ENCODE measurements around the gene STEAP2. TPM values are rescaled to one million over a fixed set of nuclear protein-coding genes. Genes with fewer than 3 reads are reported as not detected.
A peak's percentile ranks its signal among the peaks of the same experiment; 100 is the strongest.

Gene STEAP2
- total RNA-seq, 1 donor from 2014 or later, result 11.5 TPM

DNA sequence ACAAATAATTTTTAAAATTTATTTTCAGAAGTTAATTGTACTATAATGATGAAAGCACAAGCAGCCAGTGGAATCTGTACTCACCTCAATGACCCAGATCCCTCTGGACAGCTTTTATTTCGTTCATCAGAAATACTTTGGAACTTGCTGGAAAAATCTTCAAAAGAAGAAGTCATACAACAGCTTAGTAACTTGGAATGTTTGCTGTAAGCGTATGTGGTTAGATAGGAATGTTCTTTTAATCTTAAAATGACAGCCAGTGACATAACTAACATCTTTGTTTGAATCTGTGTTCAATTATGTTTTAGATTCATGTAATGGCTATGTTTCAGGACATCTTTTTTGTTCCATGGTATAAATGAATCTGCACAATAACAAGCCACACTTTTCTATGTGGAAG is 60.2 kb downstream of the STEAP2 start:
- ATAC-seq (no peak), DNase-seq (no peak)
- Histone ChIP-seq H3K27me3 (no peaks in the 10 kb centered on the region), H3K9me3 (no peaks in the 10 kb centered on the region), H3K36me3 (no peaks in the 10 kb centered on the region), H3K4me1 (peaks cover 4% of the 10 kb centered on the region), H3K4me3 (no peak overlapping the region), H3K27ac (no peak overlapping the region)
- TF ChIP-seq, protein P1, sequence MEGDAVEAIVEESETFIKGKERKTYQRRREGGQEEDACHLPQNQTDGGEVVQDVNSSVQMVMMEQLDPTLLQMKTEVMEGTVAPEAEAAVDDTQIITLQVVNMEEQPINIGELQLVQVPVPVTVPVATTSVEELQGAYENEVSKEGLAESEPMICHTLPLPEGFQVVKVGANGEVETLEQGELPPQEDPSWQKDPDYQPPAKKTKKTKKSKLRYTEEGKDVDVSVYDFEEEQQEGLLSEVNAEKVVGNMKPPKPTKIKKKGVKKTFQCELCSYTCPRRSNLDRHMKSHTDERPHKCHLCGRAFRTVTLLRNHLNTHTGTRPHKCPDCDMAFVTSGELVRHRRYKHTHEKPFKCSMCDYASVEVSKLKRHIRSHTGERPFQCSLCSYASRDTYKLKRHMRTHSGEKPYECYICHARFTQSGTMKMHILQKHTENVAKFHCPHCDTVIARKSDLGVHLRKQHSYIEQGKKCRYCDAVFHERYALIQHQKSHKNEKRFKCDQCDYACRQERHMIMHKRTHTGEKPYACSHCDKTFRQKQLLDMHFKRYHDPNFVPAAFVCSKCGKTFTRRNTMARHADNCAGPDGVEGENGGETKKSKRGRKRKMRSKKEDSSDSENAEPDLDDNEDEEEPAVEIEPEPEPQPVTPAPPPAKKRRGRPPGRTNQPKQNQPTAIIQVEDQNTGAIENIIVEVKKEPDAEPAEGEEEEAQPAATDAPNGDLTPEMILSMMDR (IDR thresholded peaks at IDR 0.05), result no peak
- intact Hi-C loops (cut with DNase I), result no loop called here

DNA sequence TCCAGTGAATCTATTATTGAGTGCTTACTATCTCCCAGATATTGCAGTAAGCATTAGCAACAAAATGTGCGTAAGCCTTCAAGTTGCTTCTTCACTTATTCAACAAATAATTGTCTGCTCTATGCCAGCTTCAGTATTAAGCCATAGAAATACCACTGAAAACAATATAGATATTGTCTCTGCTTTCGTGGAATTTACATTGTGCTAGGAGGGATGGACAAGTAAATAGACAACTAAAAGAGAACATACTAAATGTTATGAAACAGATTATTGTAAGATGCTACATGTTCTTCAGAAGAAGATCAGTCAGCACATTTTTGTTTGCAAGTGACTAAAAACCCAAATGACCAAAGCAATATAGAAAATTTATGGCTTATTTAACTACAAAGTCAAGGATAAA is 60.7 kb downstream of the STEAP2 start:
- intact Hi-C loops (cut with DNase I), result no loop called here
- TF ChIP-seq, protein P1 (IDR thresholded peaks at IDR 0.05), result no peak

DNA sequence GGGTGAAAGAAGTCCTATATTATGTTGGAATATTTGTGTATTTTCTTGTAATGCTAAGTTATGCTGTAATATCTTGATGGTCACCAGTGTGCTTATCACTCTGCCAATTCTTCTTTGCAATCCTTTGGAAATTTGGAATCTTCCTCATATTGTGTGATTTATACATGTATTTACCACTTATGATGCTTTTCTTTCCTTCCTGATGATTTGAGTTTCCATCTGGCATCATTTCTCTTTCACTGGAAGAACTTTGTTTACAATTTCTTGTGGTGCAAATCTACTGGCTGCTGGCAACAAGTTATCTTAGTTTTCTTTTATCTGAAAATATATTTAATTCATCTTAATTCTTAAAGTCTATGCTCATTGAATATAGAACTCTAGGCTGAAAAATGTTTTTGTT is 62.6 kb downstream of the STEAP2 start:
- intact Hi-C loops (cut with DNase I), result no loop called here
- DNase-seq (no peak), ATAC-seq (no peak)

More for the DNA sequence above, 60.7 kb downstream of the STEAP2 start:
- Histone ChIP-seq H3K4me3 (no peak overlapping the region), H3K36me3 (no peaks in the 10 kb centered on the region), H3K27me3 (no peaks in the 10 kb centered on the region), H3K27ac (peak overlapping the region; percentile 19), H3K9me3 (no peaks in the 10 kb centered on the region), H3K4me1 (peaks cover 4% of the 10 kb centered on the region)
- no peak for ATAC-seq
- no peak for DNase-seq

DNA sequence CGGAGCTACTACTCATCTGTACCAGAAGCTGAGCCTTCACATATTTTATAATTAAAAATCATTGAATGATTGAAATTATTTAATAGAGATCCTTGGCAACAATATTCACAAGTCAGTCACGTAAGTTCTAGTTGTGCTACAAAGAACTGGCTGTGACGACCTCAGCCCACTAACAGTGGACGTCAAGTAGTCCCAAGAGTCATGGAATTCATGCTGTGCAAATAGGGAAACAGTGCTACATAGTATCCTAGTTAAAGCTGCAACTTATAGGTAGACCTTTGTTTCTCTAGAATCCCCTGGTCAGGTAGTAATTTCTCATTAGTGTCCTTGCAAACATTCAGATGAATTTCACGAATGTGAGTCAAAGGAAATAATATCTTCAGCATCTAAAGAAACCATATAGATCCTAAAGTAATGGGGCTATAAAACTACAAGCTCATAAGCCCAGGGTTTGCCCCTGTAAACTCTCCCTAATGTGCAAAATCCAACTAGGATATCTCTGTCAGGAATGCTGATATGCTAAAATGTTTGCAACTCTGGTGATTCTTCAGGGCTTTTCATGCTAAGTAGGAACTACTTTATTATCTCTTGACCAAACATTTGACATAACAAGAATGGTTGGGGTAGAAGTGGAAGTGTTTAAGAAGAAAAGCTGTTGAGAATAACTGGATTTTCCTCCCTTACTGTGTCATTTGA is 64.6 kb downstream of the STEAP2 start:
- no peak for DNase-seq
- ATAC-seq, result no peak
- Histone ChIP-seq H3K4me3 (no peak overlapping the region), H3K36me3 (no peaks in the 10 kb centered on the region), H3K9me3 (no peaks in the 10 kb centered on the region), H3K27ac (no peak overlapping the region), H3K4me1 (peaks cover 4% of the 10 kb centered on the region), H3K27me3 (no peaks in the 10 kb centered on the region)
- TF ChIP-seq, protein P1 (IDR thresholded peaks at IDR 0.05), result no peak
- intact Hi-C loops (cut with DNase I), result no loop called here

More for the DNA sequence above, 62.6 kb downstream of the STEAP2 start:
- TF ChIP-seq, protein P1 (IDR thresholded peaks at IDR 0.05), result no peak
- Histone ChIP-seq H3K9me3 (no peaks in the 10 kb centered on the region), H3K36me3 (no peaks in the 10 kb centered on the region), H3K4me1 (peaks cover 4% of the 10 kb centered on the region), H3K27ac (no peak overlapping the region), H3K4me3 (no peak overlapping the region), H3K27me3 (no peaks in the 10 kb centered on the region)

Other genes starting within 250 kb of the STEAP2 start
- 5.7 TPM for gene STEAP1, start 57.3 kb upstream of the STEAP2 start, total RNA-seq
- 3.0 TPM for gene CFAP69, start 33.4 kb downstream of the STEAP2 start, total RNA-seq
- gene FAM237B, start 109.6 kb downstream of the STEAP2 start, total RNA-seq, result not detected
- 19.9 TPM for gene GTPBP10, start 135.0 kb downstream of the STEAP2 start, total RNA-seq
- 30.8 TPM for gene CLDN12, start 191.7 kb downstream of the STEAP2 start, total RNA-seq

All from upper lobe of right lung (tissue), 1 donor.